HG02840 (cell line): ENCODE data around the gene SLC66A2.
"Not testable (repeated sequence)": the region's sequence is repeated elsewhere in the genome, so short reads cannot be mapped to it uniquely, and the experiment has no call there.

ENCODE experiments used
- ATAC-seq: cut with Tn5 transposase; IDR thresholded peaks from one replicate; pipeline ENCODE4 v1.9.1; 2021; ENCODE audit warnings: mild to moderate bottlenecking, moderate library complexity, moderate number of reproducible peaks; ENCODE audit not compliant: unreplicated experiment, low FRiP score

SLC66A2 gene

DNA sequence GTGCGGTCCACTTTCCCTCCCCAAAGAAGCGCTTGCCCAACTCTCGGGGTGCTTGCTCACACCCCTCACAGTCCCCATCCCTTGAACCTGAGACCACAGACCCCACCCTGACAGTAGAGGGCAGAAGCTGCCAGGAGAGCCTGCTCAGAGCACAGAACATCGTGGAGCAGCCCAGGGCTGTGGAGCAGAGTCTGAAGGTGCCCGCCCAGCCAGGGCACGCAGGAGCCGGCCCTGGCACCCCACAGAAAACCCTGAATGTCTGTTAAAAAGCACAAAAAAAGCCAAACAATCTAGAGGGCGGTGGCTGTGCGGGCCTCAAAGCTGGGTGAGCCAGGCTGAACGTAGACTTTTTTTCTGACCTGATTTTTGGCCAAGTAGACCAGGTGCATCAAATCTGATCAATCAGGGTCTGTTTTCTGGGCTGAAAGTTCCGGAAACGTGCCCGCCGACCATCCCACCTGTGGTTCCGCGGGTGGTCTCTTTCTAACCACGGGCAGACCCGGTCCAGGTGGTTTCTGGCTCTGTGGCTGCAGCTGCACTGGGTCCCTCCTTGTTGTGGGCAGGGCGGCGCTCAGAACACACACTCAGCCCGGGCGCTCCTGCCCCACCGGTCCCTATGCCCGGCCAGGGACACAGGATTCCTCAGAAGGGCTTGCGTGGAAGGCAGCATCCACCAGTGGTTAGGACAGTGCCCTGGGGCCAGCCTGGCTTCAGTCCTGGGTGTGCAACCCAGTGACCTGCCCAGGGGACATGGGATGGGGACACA is 66.3 kb downstream of the SLC66A2 start:
- no peak for ATAC-seq

DNA sequence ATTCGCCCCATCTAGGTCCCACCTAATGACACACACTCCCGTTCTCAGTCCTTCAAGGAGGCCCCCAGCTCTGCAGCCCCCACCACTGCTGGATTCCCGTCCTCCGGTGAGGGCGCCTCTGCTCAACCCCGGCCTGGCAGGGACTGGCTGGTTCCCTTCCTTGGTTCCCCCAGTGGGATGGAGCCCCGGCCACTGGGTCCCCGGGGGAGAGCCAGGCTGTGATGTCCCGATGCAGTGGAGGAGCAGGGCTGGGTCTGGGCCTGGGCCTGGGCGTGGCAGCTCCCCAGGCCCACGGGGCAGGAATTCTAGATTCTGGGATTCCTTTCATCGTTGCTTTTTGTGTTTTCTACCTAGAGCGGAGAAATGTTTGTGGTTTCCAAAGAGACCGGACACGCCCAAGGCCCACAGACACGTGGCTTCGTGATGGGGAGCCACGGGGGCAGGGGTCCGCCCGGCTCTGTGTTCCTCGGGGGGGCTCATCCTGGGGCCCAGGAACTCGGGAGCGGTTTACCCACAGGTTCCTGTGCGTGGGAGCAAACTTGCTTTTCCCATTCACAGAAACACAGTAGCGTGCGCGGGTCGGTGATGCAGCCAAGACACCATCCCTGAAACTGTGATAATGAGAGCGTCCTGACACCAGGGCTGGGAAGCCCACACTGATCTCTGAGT is 67.0 kb downstream of the SLC66A2 start:
- no peak for ATAC-seq

GRCh38 chr18:79883461-79884293 is 67.8 kb downstream of the SLC66A2 start:
- no peak for ATAC-seq

DNA sequence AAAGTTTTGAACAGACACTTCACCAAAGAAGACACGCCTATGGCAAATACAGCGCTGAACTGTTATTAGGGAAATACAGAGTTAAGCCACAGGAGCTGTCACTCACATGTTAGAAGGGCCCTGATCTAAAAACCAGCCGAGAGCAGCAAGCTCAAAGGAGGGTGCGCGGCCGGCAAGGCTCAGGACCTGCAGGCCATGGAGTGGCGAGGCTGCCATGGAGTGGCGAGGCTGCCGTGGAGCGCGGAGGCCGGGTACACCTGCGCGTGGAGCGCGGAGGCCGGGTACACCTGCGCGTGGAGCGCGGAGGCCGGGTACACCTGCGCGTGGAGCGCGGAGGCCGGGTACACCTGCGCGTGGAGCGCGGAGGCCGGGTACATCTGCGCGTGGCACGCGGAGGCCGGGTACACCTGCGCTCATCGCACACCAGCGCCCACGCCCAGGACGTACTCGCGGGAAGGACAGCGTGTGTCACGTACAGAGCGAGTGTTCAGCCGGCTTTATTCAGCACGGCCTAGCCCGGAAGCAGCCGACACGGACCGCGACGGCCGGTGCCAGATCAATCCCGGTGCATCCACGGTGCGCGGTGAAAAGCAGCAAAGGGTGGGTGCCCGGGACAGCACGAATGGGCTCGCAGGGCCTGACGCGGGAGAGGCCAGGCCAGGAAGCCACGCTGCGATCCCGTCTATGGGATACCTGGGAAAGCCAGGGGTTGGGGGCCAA is 68.8 kb downstream of the SLC66A2 start:
- ATAC-seq: no peak

DNA sequence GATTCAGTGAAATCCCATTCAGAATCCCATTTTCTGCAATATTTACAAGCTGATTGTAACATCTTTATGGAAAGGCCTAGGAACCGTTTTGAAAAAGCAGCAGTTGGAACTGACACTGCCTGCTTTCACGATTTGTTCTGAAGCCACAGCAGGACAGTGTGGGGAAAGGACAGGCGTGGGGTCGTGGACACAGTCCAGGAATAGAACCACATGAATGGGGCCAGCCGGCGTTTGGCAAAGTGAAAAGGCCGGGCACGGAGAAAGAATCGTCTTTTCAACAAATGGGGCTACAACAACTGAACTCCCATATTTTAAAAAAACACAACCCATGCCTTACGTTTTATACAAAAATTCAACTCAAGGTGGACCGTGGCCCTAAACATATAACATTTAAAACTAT is 69.8 kb downstream of the SLC66A2 start:
- ATAC-seq: no peak

DNA sequence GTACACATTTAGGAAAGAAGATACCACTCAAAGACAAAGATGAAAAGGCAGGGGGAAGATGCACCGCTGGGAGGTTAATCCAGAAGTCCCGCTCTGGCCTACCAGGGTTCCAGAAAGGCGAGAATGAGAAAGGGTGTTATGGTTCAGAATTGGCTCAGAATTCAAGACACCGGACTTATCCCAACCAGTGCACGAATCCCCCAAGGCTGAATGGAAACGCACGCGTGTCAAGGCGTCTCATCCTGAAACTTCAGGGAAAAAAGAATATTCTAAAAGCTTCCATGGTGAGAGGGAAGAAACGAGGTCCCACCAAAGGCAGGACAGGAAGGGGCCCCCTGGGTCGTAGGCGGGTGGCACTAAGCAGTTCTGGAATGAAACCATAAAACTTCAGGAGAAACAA is 71.9 kb downstream of the SLC66A2 start:
- no peak for ATAC-seq

GRCh38 chr18:79878741-79879378 is 72.6 kb downstream of the SLC66A2 start:
- ATAC-seq: no peak

DNA sequence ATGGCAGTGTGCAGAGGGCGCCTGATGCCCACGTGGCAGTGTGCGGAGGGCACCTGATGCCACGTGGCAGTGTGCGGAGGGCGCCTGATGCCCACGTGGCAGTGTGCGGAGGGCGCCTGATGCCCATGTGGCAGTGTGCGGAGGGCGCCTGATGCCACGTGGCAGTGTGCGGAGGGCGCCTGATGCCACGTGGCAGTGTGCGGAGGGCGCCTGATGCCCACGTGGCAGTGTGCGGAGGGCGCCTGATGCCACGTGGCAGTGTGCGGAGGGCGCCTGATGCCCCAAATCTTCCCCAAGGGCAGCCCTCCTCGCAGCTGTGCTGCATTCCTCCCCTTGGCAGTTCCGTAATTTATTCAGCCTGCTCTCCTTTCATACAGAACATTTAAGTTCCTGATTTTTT is 73.2 kb downstream of the SLC66A2 start:
- ATAC-seq: not testable (repeated sequence)

- no peak for ATAC-seq
Measured at GRCh38 chr18:79877163-79878091, 74.0 kb downstream of the SLC66A2 start.

DNA sequence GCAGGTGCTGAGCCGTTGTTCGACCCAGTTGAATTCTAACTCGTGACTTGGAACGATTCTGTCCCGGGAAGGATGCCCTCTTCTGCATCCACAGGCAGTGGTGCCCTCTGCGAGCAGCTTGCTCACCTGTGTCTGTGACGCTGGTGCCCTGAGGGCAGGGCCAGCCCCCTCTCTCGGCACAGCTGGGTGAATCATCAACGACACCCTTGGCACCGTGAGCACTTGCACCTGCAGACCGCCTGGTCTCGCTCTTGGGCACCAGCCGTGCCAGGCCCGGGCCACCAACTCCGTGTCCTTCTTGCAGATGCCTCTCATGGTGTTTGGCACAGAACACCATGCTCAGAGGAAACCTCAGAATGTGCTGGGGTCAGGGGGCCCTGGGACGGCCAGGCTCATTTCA is 75.0 kb downstream of the SLC66A2 start:
- no peak for ATAC-seq

- ATAC-seq: no peak
Measured at GRCh38 chr18:79875931-79876461, 75.5 kb downstream of the SLC66A2 start.

GRCh38 chr18:79875531-79875919 is 75.9 kb downstream of the SLC66A2 start:
- no peak for ATAC-seq

- ATAC-seq: no peak
Measured at GRCh38 chr18:79874553-79875530, 76.6 kb downstream of the SLC66A2 start.

DNA sequence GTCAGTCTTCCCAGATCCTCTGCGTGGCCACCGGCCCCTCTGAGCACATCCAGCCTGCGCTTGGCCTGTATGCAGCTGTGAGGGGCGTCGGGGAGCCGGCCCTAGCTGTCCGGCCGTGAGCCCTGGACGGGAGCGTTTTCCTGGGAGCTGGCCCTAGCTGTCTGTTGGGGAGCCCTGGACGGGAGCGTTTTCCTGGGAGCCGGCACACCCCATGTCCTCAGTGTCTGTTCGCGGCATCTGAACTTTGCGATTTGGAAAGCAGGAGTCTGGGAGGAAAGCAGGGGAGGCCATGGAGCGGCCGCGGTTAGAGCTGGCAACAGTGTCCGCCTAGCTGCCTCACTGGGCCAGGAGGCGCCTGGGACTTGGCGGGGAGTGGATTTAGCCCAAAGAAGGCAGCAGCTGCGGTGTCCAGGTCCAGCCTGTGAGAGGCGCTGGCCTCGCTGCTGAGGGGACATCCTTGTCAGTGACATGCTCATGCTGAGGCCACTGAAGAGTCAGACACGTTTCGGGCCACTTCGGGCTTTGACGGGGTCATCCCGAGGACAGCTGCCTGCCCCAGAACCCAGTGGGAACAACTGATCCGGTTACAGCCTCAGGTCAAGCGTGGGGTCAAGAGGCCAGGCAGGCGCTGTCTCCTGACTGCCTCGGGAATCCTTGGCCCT is 77.9 kb downstream of the SLC66A2 start:
- ATAC-seq: no peak

GRCh38 chr18:79872527-79873444 is 78.7 kb downstream of the SLC66A2 start:
- ATAC-seq: no peak

- ATAC-seq: no peak
Measured at GRCh38 chr18:79871481-79872091, 79.9 kb downstream of the SLC66A2 start.
